SK-N-SH treated with all-trans-retinoic acid at 6 μM for 48 hours (cell line): ENCODE results near the gene EGLN1.

ENCODE experiments used
- ATAC-seq: fragments of 200-7000 bp; cut with Tn5 transposase; 3 replicates; pipeline ENCODE4 v1.9.1; 2020; ENCODE audit warnings: mild to moderate bottlenecking, moderate library complexity
- ARNTL ChIP-seq: fragments of 450-650 bp; formaldehyde crosslinking; IDR thresholded peaks from 2 replicates; pipeline ENCODE4 v1.5.0; 2020; ENCODE audit warnings: low read depth, mild to moderate bottlenecking, moderate library complexity, borderline replicate concordance
- BACH2 ChIP-seq: fragments of 250-450 bp; sonication (Bioruptor Pico); IDR thresholded peaks from 2 replicates; pipeline ENCODE4 v1.9.0; 2021; ENCODE audit warnings: mild to moderate bottlenecking, borderline replicate concordance
- CSDC2 ChIP-seq: fragments of 250-450 bp; sonication (Bioruptor Pico); IDR thresholded peaks from 2 replicates; pipeline ENCODE4 v1.5.0; 2020; ENCODE audit warnings: mild to moderate bottlenecking, moderate library complexity
- CSRNP3 ChIP-seq: fragments of 250-450 bp; sonication (Bioruptor Pico); IDR thresholded peaks from 2 replicates; pipeline ENCODE4 v1.5.1; 2021; ENCODE audit warnings: mild to moderate bottlenecking, moderate library complexity
- GLIS3 ChIP-seq: fragments of 250-450 bp; sonication (Bioruptor Pico); IDR thresholded peaks from 2 replicates; pipeline ENCODE4 v1.5.0; 2020; ENCODE audit warnings: mild to moderate bottlenecking, moderate library complexity
- ISL1 ChIP-seq: fragments of 250-450 bp; sonication (Bioruptor Pico); IDR thresholded peaks from 2 replicates; pipeline ENCODE4 v2.1.2; 2022; ENCODE audit warnings: mild to moderate bottlenecking, moderate library complexity
- OSR1 ChIP-seq: fragments of 250-450 bp; sonication (Bioruptor Pico); IDR thresholded peaks from 2 replicates; pipeline ENCODE4 v1.8.0; 2022; ENCODE audit warnings: moderate library complexity, mild to moderate bottlenecking, inconsistent platforms
- PATZ1 ChIP-seq: fragments of 250-450 bp; sonication (Bioruptor Pico); IDR thresholded peaks from 2 replicates; pipeline ENCODE4 v1.8.0; 2020; ENCODE audit warnings: mild to moderate bottlenecking, moderate library complexity, borderline replicate concordance
- POU6F1 ChIP-seq: fragments of 250-450 bp; sonication (Bioruptor Pico); IDR thresholded peaks from 2 replicates; pipeline ENCODE4 v1.8.0; 2021; ENCODE audit warnings: low read depth, mild to moderate bottlenecking, moderate library complexity, borderline replicate concordance
- PPARA ChIP-seq: fragments of 250-450 bp; sonication (Bioruptor Pico); IDR thresholded peaks from 2 replicates; pipeline ENCODE4 v1.5.0; 2020; ENCODE audit warnings: mild to moderate bottlenecking, borderline replicate concordance
- RARB ChIP-seq: fragments of 250-450 bp; sonication (Bioruptor Pico); IDR thresholded peaks from 2 replicates; pipeline ENCODE4 v1.8.0; 2021; ENCODE audit warnings: mild to moderate bottlenecking, moderate library complexity
- SNAI2 ChIP-seq: fragments of 250-450 bp; sonication (Bioruptor Pico); IDR thresholded peaks from 2 replicates; pipeline ENCODE4 v1.5.0; 2020; ENCODE audit warnings: mild to moderate bottlenecking, moderate library complexity
- TCF4 ChIP-seq: fragments of 250-450 bp; sonication (Bioruptor Pico); IDR thresholded peaks from 2 replicates; pipeline ENCODE4 v1.8.0; 2021; ENCODE audit warnings: mild to moderate bottlenecking, moderate library complexity, borderline replicate concordance
- TOX ChIP-seq: fragments of 250-450 bp; sonication (Bioruptor Pico); IDR thresholded peaks from 2 replicates; pipeline ENCODE4 v1.8.0; 2021; ENCODE audit warnings: mild to moderate bottlenecking, moderate library complexity, borderline replicate concordance
- ZC3H10 ChIP-seq: fragments of 250-450 bp; sonication (Bioruptor Pico); IDR thresholded peaks from 2 replicates; pipeline ENCODE4 v1.5.1; 2021; ENCODE audit warnings: mild to moderate bottlenecking, moderate library complexity
- ZFP3 ChIP-seq: fragments of 250-450 bp; sonication (Bioruptor Pico); IDR thresholded peaks from 2 replicates; pipeline ENCODE4 v1.5.0; 2020; ENCODE audit warnings: mild to moderate bottlenecking, moderate library complexity
- ZFP30 ChIP-seq: fragments of 450-650 bp; formaldehyde crosslinking; IDR thresholded peaks from 2 replicates; pipeline ENCODE4 v1.5.0; 2022; ENCODE audit warnings: mild to moderate bottlenecking, moderate library complexity
- ZNF565 ChIP-seq: fragments of 450-650 bp; formaldehyde crosslinking; conservative IDR thresholded peaks from 2 replicates; pipeline ENCODE4 v1.5.0; 2020; ENCODE audit warnings: low read depth, mild to moderate bottlenecking, moderate library complexity
- ZNF70 ChIP-seq: fragments of 450-650 bp; formaldehyde crosslinking; IDR thresholded peaks from 2 replicates; pipeline ENCODE4 v1.5.0; 2020; ENCODE audit warnings: mild to moderate bottlenecking, moderate library complexity
- ZNF8 ChIP-seq: fragments of 450-650 bp; formaldehyde crosslinking; IDR thresholded peaks from 2 replicates; pipeline ENCODE4 v1.5.0; 2020; ENCODE audit warnings: mild to moderate bottlenecking, moderate library complexity
- TF ChIP-seq, protein P1 (sequence below): fragments of 250-450 bp; sonication (Bioruptor Pico); IDR thresholded peaks from 2 replicates; pipeline ENCODE4 v1.5.0; 2020; ENCODE audit warnings: mild to moderate bottlenecking, moderate library complexity
- TF ChIP-seq, protein P2 (sequence below): fragments of 250-450 bp; sonication (Bioruptor Pico); IDR thresholded peaks from 2 replicates; pipeline ENCODE4 v1.5.1; 2020; ENCODE audit warnings: low read depth, mild to moderate bottlenecking, moderate library complexity

Gene EGLN1

GRCh38 chr1:231347961-231348360 is 74.1 kb downstream of the EGLN1 start:
- ATAC-seq: no peak
- TF ChIP-seq ZNF70 (no peak), PPARA (CRISPR knock-in tag) (no peak), CSDC2 (CRISPR knock-in tag) (no peak), ZC3H10 (CRISPR knock-in tag) (no peak), ZFP30 (CRISPR knock-in tag) (no peak), CSRNP3 (CRISPR knock-in tag) (no peak), OSR1 (no peak), TOX (CRISPR knock-in tag) (no peak), BACH2 (CRISPR knock-in tag) (no peak), ZFP3 (CRISPR knock-in tag) (no peak), ARNTL (no peak), RARB (CRISPR knock-in tag) (no peak), ZNF565 (no peak), ISL1 (CRISPR knock-in tag) (no peak), PATZ1 (CRISPR knock-in tag) (no peak), SNAI2 (no peak), GLIS3 (no peak)
- TF ChIP-seq, protein P1, sequence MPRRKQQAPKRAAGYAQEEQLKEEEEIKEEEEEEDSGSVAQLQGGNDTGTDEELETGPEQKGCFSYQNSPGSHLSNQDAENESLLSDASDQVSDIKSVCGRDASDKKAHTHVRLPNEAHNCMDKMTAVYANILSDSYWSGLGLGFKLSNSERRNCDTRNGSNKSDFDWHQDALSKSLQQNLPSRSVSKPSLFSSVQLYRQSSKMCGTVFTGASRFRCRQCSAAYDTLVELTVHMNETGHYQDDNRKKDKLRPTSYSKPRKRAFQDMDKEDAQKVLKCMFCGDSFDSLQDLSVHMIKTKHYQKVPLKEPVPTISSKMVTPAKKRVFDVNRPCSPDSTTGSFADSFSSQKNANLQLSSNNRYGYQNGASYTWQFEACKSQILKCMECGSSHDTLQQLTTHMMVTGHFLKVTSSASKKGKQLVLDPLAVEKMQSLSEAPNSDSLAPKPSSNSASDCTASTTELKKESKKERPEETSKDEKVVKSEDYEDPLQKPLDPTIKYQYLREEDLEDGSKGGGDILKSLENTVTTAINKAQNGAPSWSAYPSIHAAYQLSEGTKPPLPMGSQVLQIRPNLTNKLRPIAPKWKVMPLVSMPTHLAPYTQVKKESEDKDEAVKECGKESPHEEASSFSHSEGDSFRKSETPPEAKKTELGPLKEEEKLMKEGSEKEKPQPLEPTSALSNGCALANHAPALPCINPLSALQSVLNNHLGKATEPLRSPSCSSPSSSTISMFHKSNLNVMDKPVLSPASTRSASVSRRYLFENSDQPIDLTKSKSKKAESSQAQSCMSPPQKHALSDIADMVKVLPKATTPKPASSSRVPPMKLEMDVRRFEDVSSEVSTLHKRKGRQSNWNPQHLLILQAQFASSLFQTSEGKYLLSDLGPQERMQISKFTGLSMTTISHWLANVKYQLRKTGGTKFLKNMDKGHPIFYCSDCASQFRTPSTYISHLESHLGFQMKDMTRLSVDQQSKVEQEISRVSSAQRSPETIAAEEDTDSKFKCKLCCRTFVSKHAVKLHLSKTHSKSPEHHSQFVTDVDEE (CRISPR knock-in tag): no peak

- ATAC-seq: no peak
- no peak for TF ChIP-seq PATZ1 (CRISPR knock-in tag)
- TF ChIP-seq SNAI2: no peak
- TF ChIP-seq ZC3H10 (CRISPR knock-in tag): no peak
- TF ChIP-seq, protein P1 (CRISPR knock-in tag): no peak
- TF ChIP-seq GLIS3: no peak
- no peak for TF ChIP-seq CSRNP3 (CRISPR knock-in tag)
- no peak for TF ChIP-seq ARNTL
- no peak for TF ChIP-seq ZNF565
- TF ChIP-seq RARB (CRISPR knock-in tag): no peak
- no peak for TF ChIP-seq PPARA (CRISPR knock-in tag)
- TF ChIP-seq TCF4 (CRISPR knock-in tag): no peak
- no peak for TF ChIP-seq POU6F1 (CRISPR knock-in tag)
- TF ChIP-seq ISL1 (CRISPR knock-in tag): no peak
- TF ChIP-seq, protein P2, sequence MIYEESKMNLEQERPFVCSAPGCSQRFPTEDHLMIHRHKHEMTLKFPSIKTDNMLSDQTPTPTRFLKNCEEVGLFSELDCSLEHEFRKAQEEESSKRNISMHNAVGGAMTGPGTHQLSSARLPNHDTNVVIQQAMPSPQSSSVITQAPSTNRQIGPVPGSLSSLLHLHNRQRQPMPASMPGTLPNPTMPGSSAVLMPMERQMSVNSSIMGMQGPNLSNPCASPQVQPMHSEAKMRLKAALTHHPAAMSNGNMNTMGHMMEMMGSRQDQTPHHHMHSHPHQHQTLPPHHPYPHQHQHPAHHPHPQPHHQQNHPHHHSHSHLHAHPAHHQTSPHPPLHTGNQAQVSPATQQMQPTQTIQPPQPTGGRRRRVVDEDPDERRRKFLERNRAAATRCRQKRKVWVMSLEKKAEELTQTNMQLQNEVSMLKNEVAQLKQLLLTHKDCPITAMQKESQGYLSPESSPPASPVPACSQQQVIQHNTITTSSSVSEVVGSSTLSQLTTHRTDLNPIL (CRISPR knock-in tag): no peak
- TF ChIP-seq ZFP30 (CRISPR knock-in tag): no peak
- TF ChIP-seq ZNF70: no peak
- no peak for TF ChIP-seq ZNF8 (CRISPR knock-in tag)
- no peak for TF ChIP-seq BACH2 (CRISPR knock-in tag)
Observed at GRCh38 chr1:231340328-231341013, 81.6 kb downstream of the EGLN1 start.
